ENCODE data around the gene USP32. TPM values are rescaled to one million over a fixed set of nuclear protein-coding genes. Genes with fewer than 3 reads are reported as not detected.

The USP32 gene
- polyA plus RNA-seq, 3 donors: 10.1 to 26.6 (median 16.6) TPM

DNA sequence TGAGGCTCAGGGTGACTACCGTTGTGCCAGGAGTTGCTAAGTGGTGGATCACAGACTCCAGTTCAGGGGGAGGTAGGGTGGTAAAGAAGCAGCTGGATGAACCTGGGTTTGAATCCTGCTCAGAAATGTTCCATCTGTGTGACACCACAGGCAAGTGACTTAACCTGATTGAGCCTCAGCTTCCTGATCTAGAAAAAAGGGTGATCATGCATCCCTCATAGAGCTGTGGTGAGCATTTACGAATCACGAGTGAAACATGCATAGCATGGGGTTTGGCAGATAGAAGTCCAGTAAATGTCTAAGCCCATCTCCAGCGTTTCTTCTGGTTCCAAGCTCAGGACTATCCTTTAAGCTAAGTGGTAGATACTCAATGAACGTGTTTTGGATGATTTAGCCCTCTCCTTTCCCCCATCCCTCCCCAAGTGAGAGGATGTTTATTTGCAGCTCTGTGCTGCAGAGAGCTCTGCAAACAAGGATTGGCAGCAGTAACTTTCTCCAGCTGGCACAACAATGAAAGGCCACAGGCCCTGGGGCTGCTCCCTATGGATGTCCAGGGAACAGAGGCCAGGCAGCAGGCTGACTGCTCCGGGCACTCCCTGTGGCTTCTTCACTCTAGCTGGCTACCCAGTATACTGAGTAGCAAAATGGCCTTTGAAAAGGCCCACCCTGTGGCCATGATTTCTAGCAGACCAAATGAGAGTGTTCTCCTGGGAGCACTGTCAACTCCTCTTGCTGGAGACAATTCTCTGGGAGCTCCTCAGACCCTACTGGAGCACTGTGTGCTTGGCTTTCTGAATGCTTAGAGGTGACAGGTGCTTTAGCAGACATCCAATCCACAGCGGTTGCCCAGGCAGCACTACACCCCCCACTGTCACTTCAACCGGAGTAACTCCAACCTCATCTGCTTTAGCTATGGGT is 220.8 kb downstream of the USP32 start:
- peaks cover 12 to 16% of the 10 kb centered on the region in 2 donors for H3K4me1 ChIP-seq (ENCODE audit: control insufficient read depth in 1 of 2, insufficient read depth in 2 of 2, low read length in 2 of 2)
- H3K27ac ChIP-seq (ENCODE audit: low read depth in 1 of 2, low read length in 2 of 2): peak overlapping the region in 1 of 2 donors; percentile 51
- H3K27ac Mint-ChIP-seq: peak overlapping the region; percentile 21 to 89 (median 73)
- H3K27me3 ChIP-seq (ENCODE audit: control insufficient read depth in 2 of 2, insufficient read depth in 2 of 2, low read length in 2 of 2): no peaks in the 10 kb centered on the region
- no peaks in the 10 kb centered on the region for H3K9me3 ChIP-seq (replicated peaks in 1 of 2; ENCODE audit: control insufficient read depth in 1 of 2, insufficient read depth in 1 of 2, low read length in 2 of 2)
- H3K4me2 ChIP-seq (replicated peaks; ENCODE audit: extremely low read depth, low read length, poor library complexity, severe bottlenecking): no peak overlapping the region
- peaks cover 0 to 2% (median 0%) of the 10 kb centered on the region in 7 donors for H3K9me3 Mint-ChIP-seq
- TF ChIP-seq CTCF (IDR thresholded peaks at IDR 0.05): no peak
- peaks cover 0 to 5% of the 10 kb centered on the region in 2 donors for H3K36me3 ChIP-seq (replicated peaks in 1 of 2; ENCODE audit: control insufficient read depth in 1 of 2, insufficient read depth in 2 of 2, low read length in 2 of 2)
- no peaks in the 10 kb centered on the region for H3K27me3 Mint-ChIP-seq (ENCODE audit: low read depth in 3 of 3)
- intact Hi-C loops (cut with micrococcal nuclease): no loop called here
- H4K20me1 ChIP-seq (ENCODE audit: insufficient read depth, low read length): no peaks in the 10 kb centered on the region
- H3K4me1 Mint-ChIP-seq: peaks cover 26% of the 10 kb centered on the region
- no peak overlapping the region for H3K9ac ChIP-seq (ENCODE audit: insufficient read depth, low read length, poor library complexity, severe bottlenecking)
- DNase-seq: no peak
- WGBS (ENCODE audit: insufficient coverage): 78% methylated on average over 2 of the region's 8 CpGs
- H2AFZ ChIP-seq (ENCODE audit: insufficient read depth, low read depth, low read length, poor library complexity, severe bottlenecking): no peak overlapping the region
- no peak overlapping the region for H3K4me3 Mint-ChIP-seq
- H3K36me3 Mint-ChIP-seq: peaks cover 3 to 8% of the 10 kb centered on the region in 2 donors
- no peaks in the 10 kb centered on the region for H3K79me2 ChIP-seq (ENCODE audit: insufficient read depth, low read length)
- no peak overlapping the region for H3K4me3 ChIP-seq (replicated peaks in 1 of 3; ENCODE audit: low read depth in 2 of 3, low read length in 3 of 3)

- Histone ChIP-seq H4K20me1 (ENCODE audit: insufficient read depth, low read length) (no peaks in the 10 kb centered on the region), H3K9ac (ENCODE audit: insufficient read depth, low read length, poor library complexity, severe bottlenecking) (no peak overlapping the region), H3K4me1 (ENCODE audit: control insufficient read depth in 1 of 2, insufficient read depth in 2 of 2, low read length in 2 of 2) (peaks cover 12 to 16% of the 10 kb centered on the region in 2 donors), H3K27ac (ENCODE audit: low read depth in 1 of 2, low read length in 2 of 2) (peak overlapping the region in 1 of 2 donors; percentile 51), H3K27me3 (ENCODE audit: control insufficient read depth in 2 of 2, insufficient read depth in 2 of 2, low read length in 2 of 2) (no peaks in the 10 kb centered on the region), H2AFZ (ENCODE audit: insufficient read depth, low read depth, low read length, poor library complexity, severe bottlenecking) (peak overlapping the region; percentile 6), H3K4me3 (replicated peaks in 1 of 3; ENCODE audit: low read depth in 2 of 3, low read length in 3 of 3) (no peak overlapping the region), H3K9me3 (replicated peaks in 1 of 2; ENCODE audit: control insufficient read depth in 1 of 2, insufficient read depth in 1 of 2, low read length in 2 of 2) (no peaks in the 10 kb centered on the region), H3K79me2 (ENCODE audit: insufficient read depth, low read length) (no peaks in the 10 kb centered on the region), H3K4me2 (replicated peaks; ENCODE audit: extremely low read depth, low read length, poor library complexity, severe bottlenecking) (no peak overlapping the region), H3K36me3 (replicated peaks in 1 of 2; ENCODE audit: control insufficient read depth in 1 of 2, insufficient read depth in 2 of 2, low read length in 2 of 2) (no peaks in the 10 kb centered on the region)
- no peak overlapping the region for H3K4me3 Mint-ChIP-seq
- peak; percentile 64 to 79 (median 74) for DNase-seq
- peaks cover 29% of the 10 kb centered on the region for H3K4me1 Mint-ChIP-seq
- H3K9me3 Mint-ChIP-seq: peaks cover 0 to 2% (median 0%) of the 10 kb centered on the region in 7 donors
- no peaks in the 10 kb centered on the region for H3K36me3 Mint-ChIP-seq
- H3K27ac Mint-ChIP-seq: peak overlapping the region; percentile 24 to 89 (median 73)
- TF ChIP-seq CTCF (IDR thresholded peaks at IDR 0.05): no peak
- intact Hi-C loops (cut with micrococcal nuclease): no loop called here
- WGBS (ENCODE audit: insufficient coverage): 96% methylated on average over 4 of the region's 10 CpGs
- peaks cover 0 to 2% (median 0%) of the 10 kb centered on the region in 3 donors for H3K27me3 Mint-ChIP-seq (ENCODE audit: low read depth in 3 of 3)
These were observed 221.8 kb downstream of the USP32 start for GRCh38 chr17:60169921-60170817.

Measured in CD14-positive monocyte (primary cell).